H9 (cell line): ENCODE data around the gene KRT32. TPM values are rescaled to one million over a fixed set of nuclear protein-coding genes. Genes with fewer than 3 reads are reported as not detected.

Experiments
- DNase-seq: peaks from one replicate; pipeline ENCODE4 v3.0.0-alpha.2; 2017
- H2AFZ ChIP-seq: one replicate; pipeline ENCODE4 v1.6.1; 2013; ENCODE audit warnings: mild to moderate bottlenecking, low read length, control low read depth, moderate library complexity
- H2AK5ac ChIP-seq: 2 replicates; pipeline ENCODE4 v1.6.1; 2013; ENCODE audit warnings: low read length, control low read depth, mixed read lengths; ENCODE audit not compliant: insufficient read length
- H2BK120ac ChIP-seq: one replicate; pipeline ENCODE4 v1.6.1; 2013; ENCODE audit warnings: low read depth, mild to moderate bottlenecking, low read length, control low read depth, inconsistent platforms; ENCODE audit not compliant: poor library complexity, severe bottlenecking
- H2BK12ac ChIP-seq: 2 replicates; pipeline ENCODE4 v1.6.1; 2013; ENCODE audit warnings: low read length, control low read depth, mixed read lengths, low read depth; ENCODE audit not compliant: insufficient read length
- H2BK15ac ChIP-seq: 2 replicates; pipeline ENCODE4 v1.6.1; 2013; ENCODE audit warnings: low read depth, low read length, control low read depth
- H2BK20ac ChIP-seq: one replicate; pipeline ENCODE4 v1.6.1; 2013; ENCODE audit warnings: low read depth, mild to moderate bottlenecking, low read length, control low read depth, inconsistent platforms; ENCODE audit not compliant: poor library complexity, severe bottlenecking
- H2BK5ac ChIP-seq: 2 replicates; pipeline ENCODE4 v1.6.1; 2013; ENCODE audit warnings: low read length, control low read depth, mixed read lengths; ENCODE audit not compliant: insufficient read length
- H3K14ac ChIP-seq: 2 replicates; pipeline ENCODE4 v1.6.1; 2013; ENCODE audit warnings: low read length, control low read depth; ENCODE audit not compliant: insufficient read depth
- H3K18ac ChIP-seq: 2 replicates; pipeline ENCODE4 v1.6.1; 2013; ENCODE audit warnings: low read depth, mild to moderate bottlenecking, mixed read lengths, low read length, control low read depth; ENCODE audit not compliant: insufficient read length
- H3K23ac ChIP-seq: 2 replicates; pipeline ENCODE4 v1.6.1; 2013; ENCODE audit warnings: low read length, control low read depth, mixed read lengths, low read depth; ENCODE audit not compliant: insufficient read length
- H3K23me2 ChIP-seq: 2 replicates; pipeline ENCODE4 v1.6.1; 2013; ENCODE audit warnings: low read depth, mild to moderate bottlenecking, mixed read lengths, low read length, control low read depth; ENCODE audit not compliant: insufficient read length, poor library complexity, severe bottlenecking
- H3K27ac ChIP-seq: 2 replicates; pipeline ENCODE4 v1.5.1; 2013; ENCODE audit warnings: low read length, control low read depth, mixed read lengths, low read depth; ENCODE audit not compliant: insufficient read length
- H3K27me3 ChIP-seq: 2 replicates; pipeline ENCODE4 v1.6.1; 2013; ENCODE audit warnings: low read length, control low read depth, inconsistent platforms; ENCODE audit not compliant: insufficient read depth
- H3K4ac ChIP-seq: 2 replicates; pipeline ENCODE4 v1.6.1; 2013; ENCODE audit warnings: low read depth, mild to moderate bottlenecking, control low read depth, inconsistent platforms, low read length, moderate library complexity
- H3K4me1 ChIP-seq: 2 replicates; pipeline ENCODE4 v1.6.1; 2013; ENCODE audit warnings: low read length, control low read depth, inconsistent platforms; ENCODE audit not compliant: insufficient read depth
- H3K4me2 ChIP-seq: 2 replicates; pipeline ENCODE4 v1.6.1; 2013; ENCODE audit warnings: low read length, control low read depth, mixed read lengths; ENCODE audit not compliant: insufficient read length, insufficient read depth
- H3K56ac ChIP-seq: 2 replicates; pipeline ENCODE4 v1.6.1; 2013; ENCODE audit warnings: low read depth, mild to moderate bottlenecking, mixed read lengths, low read length, control low read depth; ENCODE audit not compliant: insufficient read length
- H3K79me1 ChIP-seq: 2 replicates; pipeline ENCODE4 v1.6.1; 2013; ENCODE audit warnings: low read depth, mild to moderate bottlenecking, moderate library complexity, low read length, control low read depth, inconsistent platforms; ENCODE audit not compliant: insufficient read depth, poor library complexity, severe bottlenecking
- H3K79me2 ChIP-seq: 2 replicates; pipeline ENCODE4 v1.6.1; 2013; ENCODE audit warnings: low read length, control low read depth, inconsistent platforms; ENCODE audit not compliant: insufficient read depth
- H3K9ac ChIP-seq: 2 replicates; pipeline ENCODE4 v1.6.1; 2013; ENCODE audit warnings: low read length, control low read depth, mixed read lengths; ENCODE audit not compliant: insufficient read length; ENCODE audit errors: extremely low read depth
- H3K9me3 ChIP-seq: one replicate; pipeline ENCODE4 v1.6.1; 2013; ENCODE audit warnings: low read depth, low read length, inconsistent platforms; ENCODE audit not compliant: control insufficient read depth
- H3T11ph ChIP-seq: one replicate; pipeline ENCODE4 v1.6.1; 2013; ENCODE audit warnings: mild to moderate bottlenecking, low read length, control low read depth, inconsistent platforms
- H4K20me1 ChIP-seq: one replicate; pipeline ENCODE4 v1.6.1; 2013; ENCODE audit not compliant: control insufficient read depth, insufficient read length, insufficient read depth
- H4K5ac ChIP-seq: 2 replicates; pipeline ENCODE4 v1.6.1; 2013; ENCODE audit warnings: low read depth, mild to moderate bottlenecking, mixed read lengths, low read length, control low read depth; ENCODE audit not compliant: insufficient read length
- H4K8ac ChIP-seq: replicated peaks from 2 replicates; pipeline ENCODE4 v1.6.1; 2013; ENCODE audit warnings: low read length, control low read depth, mixed read lengths, low read depth; ENCODE audit not compliant: insufficient read length
- H4K91ac ChIP-seq: 2 replicates; pipeline ENCODE4 v1.6.1; 2013; ENCODE audit warnings: low read depth, mild to moderate bottlenecking, moderate library complexity, mixed read lengths, low read length, control low read depth; ENCODE audit not compliant: insufficient read length
- H3K27ac Mint-ChIP-seq, 3 experiments: 2 replicates in 2 of 3; 3 replicates in 1 of 3; pipeline ENCODE4 v1.8.0; 2020 to 2021; ENCODE audit warnings: mixed read lengths in 3 of 3, mild to moderate bottlenecking in 1 of 3, moderate library complexity in 1 of 3
- H3K27me3 Mint-ChIP-seq: 2 replicates; pipeline ENCODE4 v1.8.0; 2021; ENCODE audit warnings: low read depth, mild to moderate bottlenecking, moderate library complexity, mixed read lengths
- H3K36me3 Mint-ChIP-seq, 3 experiments: 2 replicates in 2 of 3; 3 replicates in 1 of 3; pipeline ENCODE4 v1.8.0; 2020 to 2021; ENCODE audit warnings: low read depth in 3 of 3, mixed read lengths in 3 of 3; ENCODE audit not compliant: insufficient read depth in 1 of 3
- H3K4me1 Mint-ChIP-seq, 2 experiments: 2 replicates each; pipeline ENCODE4 v1.8.0; 2020; ENCODE audit warnings: mixed read lengths in 2 of 2
- H3K4me3 Mint-ChIP-seq, 2 experiments: 2 replicates in 1 of 2; 3 replicates in 1 of 2; pipeline ENCODE4 v1.8.0; 2020 to 2021; ENCODE audit warnings: mild to moderate bottlenecking in 2 of 2, mixed read lengths in 2 of 2, moderate library complexity in 1 of 2
- H3K9me3 Mint-ChIP-seq, 2 experiments: 2 replicates in 1 of 2; 3 replicates in 1 of 2; pipeline ENCODE4 v1.8.0; 2020; ENCODE audit warnings: mild to moderate bottlenecking in 2 of 2, mixed read lengths in 2 of 2, moderate library complexity in 1 of 2
- CTCF ChIP-seq: fragments of 200-600 bp; sonication (generic); conservative IDR thresholded peaks from 3 replicates; pipeline ENCODE4 v1.8.0; 2021; ENCODE audit warnings: antibody characterized with exemption, mild to moderate bottlenecking
- WGBS: extraction: QIAGEN DNeasy Blood & Tissue Kit; methylation state at CpG from one replicate; pipeline ENCODE4 v1.1.7; 2013; ENCODE audit warnings: missing lambda C conversion rate, low lambda C conversion rate, mixed read lengths; ENCODE audit not compliant: insufficient read length; ENCODE audit errors: extremely low coverage; 5-methylcytosine and 5-hydroxymethylcytosine counted together
- long read RNA-seq: library from polyadenylated mRNA; unstranded; transcript quantifications from one replicate; pipeline ENCODE4 v2.0.0, GENCODE V29; 2020
- total RNA-seq: library from RNA; stranded (reverse); gene quantifications from 2 replicates; pipeline ENCODE4 v1.2.1, GENCODE V29; 2021

The KRT32 gene
- not detected in 2 replicates for total RNA-seq
- long read RNA-seq, result 0 reads

- H2AFZ ChIP-seq, result no peak within 1 kb of the TSS
- Mint-ChIP-seq H3K9me3 (peaks cover 9% of the 10 kb centered on the region in 2 experiments; a peak in 3 of 5 replicates), H3K36me3 (no peaks in the 10 kb centered on the region), H3K4me3 (no peak within 1 kb of the TSS), H3K27ac (no peak within 1 kb of the TSS), H3K4me1 (no peaks in the 10 kb centered on the region), H3K27me3 (peaks cover 7% of the 10 kb centered on the region)
- no peaks in the 10 kb centered on the region for H3K4me1 ChIP-seq
- no peak within 1 kb of the TSS for H3K4me2 ChIP-seq
- H3K9me3 ChIP-seq, result no peaks in the 10 kb centered on the region
- H2AK5ac ChIP-seq, result no peak within 1 kb of the TSS
- TF ChIP-seq CTCF, result no peak
- H3K56ac ChIP-seq, result no peak within 1 kb of the TSS
- H3K27me3 ChIP-seq, result no peaks in the 10 kb centered on the region
- no peak within 1 kb of the TSS for H3K27ac ChIP-seq
- no peak within 1 kb of the TSS for H3K9ac ChIP-seq
- no CpG with 5 or more reads among the region's 14 CpGs for WGBS
- H3K79me2 ChIP-seq, result no peaks in the 10 kb centered on the region
- H4K91ac ChIP-seq, result no peak within 1 kb of the TSS
- H3K14ac ChIP-seq, result no peak within 1 kb of the TSS
- no peaks in the 10 kb centered on the region for H3K79me1 ChIP-seq
- DNase-seq, result no peak
- H4K8ac ChIP-seq, result no peak within 1 kb of the TSS
- no peak within 1 kb of the TSS for H2BK120ac ChIP-seq
- H2BK12ac ChIP-seq, result no peak within 1 kb of the TSS
- no peak within 1 kb of the TSS for H2BK20ac ChIP-seq
- no peak within 1 kb of the TSS for H2BK15ac ChIP-seq
- H3K4ac ChIP-seq, result no peak within 1 kb of the TSS
- no peak within 1 kb of the TSS for H3K23ac ChIP-seq
- H4K5ac ChIP-seq, result no peak within 1 kb of the TSS
- no peak within 1 kb of the TSS for H3T11ph ChIP-seq
- H4K20me1 ChIP-seq, result no peaks in the 10 kb centered on the region
- no peak within 1 kb of the TSS for H2BK5ac ChIP-seq
- no peaks in the 10 kb centered on the region for H3K23me2 ChIP-seq
- H3K18ac ChIP-seq, result no peak within 1 kb of the TSS
Observed at GRCh38 chr17:41466988-41467387, at the start of gene KRT32. Gene KRT32, minus strand, starts transcription at chr17:41467386. Its CDS starts 61 bp downstream, at chr17:41467325.
